ENCODE measurements around the gene XRCC6. TPM values are rescaled to one million over a fixed set of nuclear protein-coding genes. Genes with fewer than 3 reads are reported as not detected.
A peak's percentile ranks its signal among the peaks of the same experiment; 100 is the strongest.
"Not testable (repeated sequence)": the region's sequence is repeated elsewhere in the genome, so short reads cannot be mapped to it uniquely, and the experiment has no call there.

The XRCC6 gene
- total RNA-seq, 2 experiments from 2014 or later = 162 TPM

- peaks cover 45% of the 10 kb centered on the region for H3K4me1 Mint-ChIP-seq (ENCODE audit: low read depth)
- intact Hi-C loops (cut with DNase I, micrococcal nuclease) = loop anchor here (1.0 to 10.0 kb wide), 6 partner anchors 32 to 767 kb away; partner anchors contain the start of genes POLR3H (in 2 of the 2), ST13 (in 1 of the 2), TOB2 (in 1 of the 2) and XPNPEP3 (in 1 of the 2)
- H3K4me3 Mint-ChIP-seq = peak overlapping the region; percentile 95
- DNase-seq (no peak), ATAC-seq (ENCODE audit: poor library complexity) (no peak)
- peaks cover 37% of the 10 kb centered on the region for H3K36me3 Mint-ChIP-seq (ENCODE audit: low read depth)
- Histone ChIP-seq H3K4me3 (ENCODE audit: low read length) (peak overlapping the region; percentile 65), H3K9me3 (ENCODE audit: control insufficient read depth in 1 of 2, insufficient read depth in 1 of 2, low read length in 2 of 2) (no peaks in the 10 kb centered on the region), H3K36me3 (ENCODE audit: insufficient read depth, low read length) (peaks cover 27% of the 10 kb centered on the region), H3K4me1 (ENCODE audit: insufficient read depth, low read length) (peaks cover 43% of the 10 kb centered on the region), H3K27me3 (ENCODE audit: control insufficient read depth in 1 of 2, insufficient read depth in 2 of 2, low read length in 2 of 2) (no peaks in the 10 kb centered on the region), H3K27ac (ENCODE audit: low read depth in 1 of 2, low read length in 2 of 2) (peak overlapping the region; percentile 95 to 96)
- no peaks in the 10 kb centered on the region for H3K9me3 Mint-ChIP-seq
- no peaks in the 10 kb centered on the region for H3K27me3 Mint-ChIP-seq
- no peak for TF ChIP-seq CTCF (IDR thresholded peaks at IDR 0.05)
- ChIA-PET POLR2A (interaction anchor here (0.9 to 3.7 kb wide), 12 partner anchors 16 to 377 kb away, joined by 3 to 58 read pairs (median 6); partner anchors contain the start of genes CCDC134, PMM1, RANGAP1 and SNU13), CTCF (interaction anchor here (1.3 to 1.6 kb wide), 2 partner anchors 15 to 32 kb away, joined by 3 to 5 read pairs; partner anchors contain the start of gene PMM1)
- H3K27ac Mint-ChIP-seq = peak overlapping the region; percentile 98
These were observed 750 bp downstream of the XRCC6 start for GRCh38 chr22:41621911-41622179.

- intact Hi-C loops (cut with DNase I, micrococcal nuclease) = loop anchor here in 1 of 2 experiments (10.0 kb wide), 2 partner anchors 431 to 771 kb away; partner anchors contain the start of genes ST13 and XPNPEP3
- no peak overlapping the region for H3K4me3 Mint-ChIP-seq
- no peak overlapping the region for H3K27ac Mint-ChIP-seq
- peaks cover 74% of the 10 kb centered on the region for H3K36me3 Mint-ChIP-seq (ENCODE audit: low read depth)
- DNase-seq (no peak), ATAC-seq (ENCODE audit: poor library complexity) (no peak)
- H3K36me3 ChIP-seq (ENCODE audit: insufficient read depth, low read length) = peaks cover 61% of the 10 kb centered on the region
- no peaks in the 10 kb centered on the region for H3K27me3 Mint-ChIP-seq
- H3K27me3 ChIP-seq (ENCODE audit: control insufficient read depth in 1 of 2, insufficient read depth in 2 of 2, low read length in 2 of 2) = no peaks in the 10 kb centered on the region
- ChIA-PET POLR2A (no interaction called here), CTCF (no interaction called here)
- H3K9me3 Mint-ChIP-seq = no peaks in the 10 kb centered on the region
- H3K27ac ChIP-seq (ENCODE audit: low read depth in 1 of 2, low read length in 2 of 2) = no peak overlapping the region
- peaks cover 37% of the 10 kb centered on the region for H3K4me1 ChIP-seq (ENCODE audit: insufficient read depth, low read length)
- H3K4me3 ChIP-seq (ENCODE audit: low read length) = no peak overlapping the region
- peaks cover 32% of the 10 kb centered on the region for H3K4me1 Mint-ChIP-seq (ENCODE audit: low read depth)
- no peak for TF ChIP-seq CTCF (IDR thresholded peaks at IDR 0.05)
- no peaks in the 10 kb centered on the region for H3K9me3 ChIP-seq (ENCODE audit: control insufficient read depth in 1 of 2, insufficient read depth in 1 of 2, low read length in 2 of 2)
These were observed 4.5 kb downstream of the XRCC6 start for GRCh38 chr22:41625577-41625976.

GRCh38 chr22:41631115-41631514 is 10.0 kb downstream of the XRCC6 start:
- H3K4me3 Mint-ChIP-seq; H3K9me3 Mint-ChIP-seq; H3K27me3 ChIP-seq (ENCODE audit: control insufficient read depth in 1 of 2, insufficient read depth in 2 of 2, low read length in 2 of 2); CTCF ChIA-PET; POLR2A ChIA-PET; ATAC-seq (ENCODE audit: poor library complexity); H3K4me3 ChIP-seq (ENCODE audit: low read length); H3K27ac Mint-ChIP-seq; H3K4me1 ChIP-seq (ENCODE audit: insufficient read depth, low read length); H3K27ac ChIP-seq (ENCODE audit: low read depth in 1 of 2, low read length in 2 of 2); intact Hi-C loops (cut with DNase I, micrococcal nuclease); H3K27me3 Mint-ChIP-seq; H3K9me3 ChIP-seq (ENCODE audit: control insufficient read depth in 1 of 2, insufficient read depth in 1 of 2, low read length in 2 of 2); DNase-seq: not testable (repeated sequence)
- peaks cover 82% of the 10 kb centered on the region for H3K36me3 Mint-ChIP-seq (ENCODE audit: low read depth)
- peaks cover 22% of the 10 kb centered on the region for H3K4me1 Mint-ChIP-seq (ENCODE audit: low read depth)
- H3K36me3 ChIP-seq (ENCODE audit: insufficient read depth, low read length) = peaks cover 69% of the 10 kb centered on the region

- H3K27ac ChIP-seq (ENCODE audit: low read depth in 1 of 2, low read length in 2 of 2); H3K4me3 ChIP-seq (ENCODE audit: low read length); H3K9me3 Mint-ChIP-seq; H3K27ac Mint-ChIP-seq; H3K9me3 ChIP-seq (ENCODE audit: control insufficient read depth in 1 of 2, insufficient read depth in 1 of 2, low read length in 2 of 2); ATAC-seq (ENCODE audit: poor library complexity); intact Hi-C loops (cut with DNase I, micrococcal nuclease); H3K4me3 Mint-ChIP-seq; CTCF ChIA-PET; POLR2A ChIA-PET; DNase-seq; H3K27me3 ChIP-seq (ENCODE audit: control insufficient read depth in 1 of 2, insufficient read depth in 2 of 2, low read length in 2 of 2); H3K27me3 Mint-ChIP-seq; H3K4me1 ChIP-seq (ENCODE audit: insufficient read depth, low read length): not testable (repeated sequence)
- H3K36me3 ChIP-seq (ENCODE audit: insufficient read depth, low read length) = peaks cover 74% of the 10 kb centered on the region
- Mint-ChIP-seq H3K36me3 (ENCODE audit: low read depth) (peaks cover 86% of the 10 kb centered on the region), H3K4me1 (ENCODE audit: low read depth) (peaks cover 22% of the 10 kb centered on the region)
These were observed 10.5 kb downstream of the XRCC6 start for GRCh38 chr22:41631615-41632014.

GRCh38 chr22:41634610-41635009 is 13.5 kb downstream of the XRCC6 start:
- H3K4me3 Mint-ChIP-seq; DNase-seq; H3K9me3 Mint-ChIP-seq; POLR2A ChIA-PET; H3K9me3 ChIP-seq (ENCODE audit: control insufficient read depth in 1 of 2, insufficient read depth in 1 of 2, low read length in 2 of 2); ATAC-seq (ENCODE audit: poor library complexity); H3K27ac Mint-ChIP-seq; intact Hi-C loops (cut with DNase I, micrococcal nuclease); H3K27ac ChIP-seq (ENCODE audit: low read depth in 1 of 2, low read length in 2 of 2); H3K4me3 ChIP-seq (ENCODE audit: low read length); H3K27me3 Mint-ChIP-seq; H3K27me3 ChIP-seq (ENCODE audit: control insufficient read depth in 1 of 2, insufficient read depth in 2 of 2, low read length in 2 of 2); CTCF ChIA-PET; H3K4me1 ChIP-seq (ENCODE audit: insufficient read depth, low read length): not testable (repeated sequence)
- Mint-ChIP-seq H3K36me3 (ENCODE audit: low read depth) (peaks cover 77% of the 10 kb centered on the region), H3K4me1 (ENCODE audit: low read depth) (peaks cover 11% of the 10 kb centered on the region)
- H3K36me3 ChIP-seq (ENCODE audit: insufficient read depth, low read length) = peaks cover 73% of the 10 kb centered on the region

Measured in CD4-positive, alpha-beta T cell (primary cell).